Smooth muscle cell (in vitro differentiated cells): ENCODE data around the gene IL1RAPL2. TPM values are rescaled to one million over a fixed set of nuclear protein-coding genes. Genes with fewer than 3 reads are reported as not detected.

Experiments used
- DNase-seq: peaks from one replicate; lab custom pipeline; 2025; ENCODE audit not compliant: unreplicated experiment; lab: John Stamatoyannopoulos, UW
- H2AFZ ChIP-seq: fragments of 200-600 bp; sonication (generic); 2 replicates; pipeline ENCODE4 v1.6.0; 2016; ENCODE audit warnings: antibody characterized with exemption, low read depth, mild to moderate bottlenecking
- H3F3A ChIP-seq: fragments of 200-600 bp; sonication (generic); 2 replicates; pipeline ENCODE4 v1.6.0; 2017; ENCODE audit warnings: antibody characterized with exemption, low read depth
- H3K27ac ChIP-seq: fragments of 200-600 bp; sonication (generic); 2 replicates; pipeline ENCODE4 v1.5.1; 2016; ENCODE audit warnings: low read depth, mild to moderate bottlenecking
- H3K27me3 ChIP-seq: fragments of 200-600 bp; sonication (generic); 2 replicates; pipeline ENCODE4 v1.6.1; 2016; ENCODE audit warnings: low read depth, mild to moderate bottlenecking
- H3K36me3 ChIP-seq: fragments of 200-600 bp; sonication (generic); 2 replicates; pipeline ENCODE4 v1.5.1; 2016; ENCODE audit warnings: low read depth
- H3K4me1 ChIP-seq: fragments of 200-600 bp; sonication (generic); 2 replicates; pipeline ENCODE4 v1.5.1; 2016; ENCODE audit warnings: low read depth
- H3K4me2 ChIP-seq: fragments of 200-600 bp; sonication (generic); 2 replicates; pipeline ENCODE4 v1.6.0; 2016; ENCODE audit warnings: mild to moderate bottlenecking
- H3K4me3 ChIP-seq: fragments of 200-600 bp; sonication (generic); 2 replicates; pipeline ENCODE4 v1.5.1; 2016; ENCODE audit warnings: mild to moderate bottlenecking
- H3K79me2 ChIP-seq: fragments of 200-600 bp; sonication (generic); 2 replicates; pipeline ENCODE4 v1.6.0; 2016; ENCODE audit warnings: low read depth, mild to moderate bottlenecking
- H3K9ac ChIP-seq: fragments of 200-600 bp; sonication (generic); 2 replicates; pipeline ENCODE4 v1.6.0; 2016; ENCODE audit warnings: low read depth
- H3K9me3 ChIP-seq: fragments of 200-600 bp; sonication (generic); replicated peaks from 2 replicates; pipeline ENCODE4 v1.5.1; 2016; ENCODE audit warnings: low read depth
- H4K20me1 ChIP-seq: fragments of 200-600 bp; sonication (generic); 2 replicates; pipeline ENCODE4 v1.6.0; 2016; ENCODE audit warnings: low read depth
- WGBS: methylation state at CpG from one replicate; pipeline ENCODE4 v1.1.7; 2016; ENCODE audit warnings: low lambda C conversion rate; 5-methylcytosine and 5-hydroxymethylcytosine counted together
- polyA plus RNA-seq: library from polyadenylated mRNA; unstranded; fragments of >200 nt; fragmentation: Nextera tagmentation; extraction: Ambion mirVana; gene quantifications from 2 replicates; pipeline ENCODE4 v1.2.1, GENCODE V29; 2016
- total RNA-seq: library from RNA; depleted of rRNA; stranded (reverse); fragments of >200 nt; gene quantifications from 2 replicates; pipeline ENCODE4 v1.2.3, GENCODE V29; 2014
- TF ChIP-seq, protein P1 (sequence below): fragments of 200-600 bp; sonication (generic); IDR thresholded peaks from 2 replicates; pipeline ENCODE4 v1.5.1; 2017; ENCODE audit warnings: borderline replicate concordance, mild to moderate bottlenecking, antibody characterized with exemption; ENCODE audit not compliant: insufficient read depth, poor library complexity, severe bottlenecking

The IL1RAPL2 gene
- total and polyA plus RNA-seq, 2 experiments from 2014 or later = not detected

DNA sequence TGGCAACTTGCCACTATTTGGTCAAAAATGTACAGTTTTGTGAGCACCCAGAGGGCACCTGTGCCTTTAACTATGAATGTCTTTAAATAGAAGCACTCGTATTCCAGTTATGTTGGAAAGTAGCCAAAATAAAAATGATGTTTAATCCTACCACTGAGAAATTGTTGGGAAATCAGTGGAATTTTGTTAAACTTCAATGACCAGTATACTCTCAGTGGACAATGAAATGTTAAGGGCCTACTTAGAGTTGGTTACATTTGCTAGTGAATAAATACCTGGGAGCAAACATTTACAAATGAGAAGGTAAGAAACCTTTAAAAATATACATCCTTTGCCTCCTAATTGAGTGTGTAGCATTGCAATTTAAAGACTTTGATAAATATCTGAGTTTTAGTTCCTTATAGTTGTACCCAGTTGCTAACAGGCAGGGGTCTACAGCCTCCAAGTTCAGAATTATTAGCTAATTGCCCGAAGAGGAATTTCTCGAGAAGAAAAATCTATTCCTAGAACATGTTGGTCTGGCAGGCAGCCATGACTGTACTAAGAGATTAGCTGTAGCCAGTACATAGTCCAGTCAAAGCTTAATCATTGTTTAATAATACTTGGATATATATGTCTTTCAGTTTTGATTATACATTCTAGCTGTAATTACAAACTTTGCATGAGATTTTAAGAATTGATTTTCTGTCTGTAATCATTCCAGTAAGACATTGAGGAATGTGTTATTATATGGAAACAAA lies 93.2 kb downstream of the IL1RAPL2 start:
- Histone ChIP-seq H3K4me1 (no peaks in the 10 kb centered on the region), H3K27ac (no peak overlapping the region), H3K79me2 (no peaks in the 10 kb centered on the region), H3K36me3 (no peaks in the 10 kb centered on the region), H3K4me2 (no peak overlapping the region), H3F3A (no peaks in the 10 kb centered on the region), H3K9me3 (no peaks in the 10 kb centered on the region), H3K27me3 (no peaks in the 10 kb centered on the region), H2AFZ (no peak overlapping the region), H4K20me1 (no peaks in the 10 kb centered on the region), H3K9ac (no peak overlapping the region), H3K4me3 (no peak overlapping the region)
- WGBS = 60% methylated on average over 3 of the region's 3 CpGs
- TF ChIP-seq, protein P1, sequence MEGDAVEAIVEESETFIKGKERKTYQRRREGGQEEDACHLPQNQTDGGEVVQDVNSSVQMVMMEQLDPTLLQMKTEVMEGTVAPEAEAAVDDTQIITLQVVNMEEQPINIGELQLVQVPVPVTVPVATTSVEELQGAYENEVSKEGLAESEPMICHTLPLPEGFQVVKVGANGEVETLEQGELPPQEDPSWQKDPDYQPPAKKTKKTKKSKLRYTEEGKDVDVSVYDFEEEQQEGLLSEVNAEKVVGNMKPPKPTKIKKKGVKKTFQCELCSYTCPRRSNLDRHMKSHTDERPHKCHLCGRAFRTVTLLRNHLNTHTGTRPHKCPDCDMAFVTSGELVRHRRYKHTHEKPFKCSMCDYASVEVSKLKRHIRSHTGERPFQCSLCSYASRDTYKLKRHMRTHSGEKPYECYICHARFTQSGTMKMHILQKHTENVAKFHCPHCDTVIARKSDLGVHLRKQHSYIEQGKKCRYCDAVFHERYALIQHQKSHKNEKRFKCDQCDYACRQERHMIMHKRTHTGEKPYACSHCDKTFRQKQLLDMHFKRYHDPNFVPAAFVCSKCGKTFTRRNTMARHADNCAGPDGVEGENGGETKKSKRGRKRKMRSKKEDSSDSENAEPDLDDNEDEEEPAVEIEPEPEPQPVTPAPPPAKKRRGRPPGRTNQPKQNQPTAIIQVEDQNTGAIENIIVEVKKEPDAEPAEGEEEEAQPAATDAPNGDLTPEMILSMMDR = no peak
- no peak for DNase-seq

DNA sequence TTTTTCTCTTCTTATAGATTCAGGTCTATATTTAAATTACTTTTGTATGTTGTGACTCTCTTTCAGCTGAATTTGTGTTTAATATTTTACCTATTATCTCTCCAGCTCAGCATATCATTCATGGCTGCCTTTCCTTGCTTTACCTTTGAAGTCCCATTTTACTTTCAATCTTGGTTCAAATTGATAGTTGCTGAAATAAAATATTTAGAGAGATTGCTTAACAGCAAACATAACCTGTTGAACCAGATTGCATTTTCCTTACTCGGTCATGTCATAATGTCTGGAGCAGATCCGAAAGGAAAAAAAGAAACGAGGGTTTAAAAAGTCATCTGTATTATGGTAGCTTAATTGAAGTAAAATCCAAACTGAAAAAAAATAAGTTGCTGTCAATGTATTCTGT lies 94.1 kb downstream of the IL1RAPL2 start:
- no peaks in the 10 kb centered on the region for H3K9me3 ChIP-seq
- H3K27me3 ChIP-seq = no peaks in the 10 kb centered on the region
- no peak overlapping the region for H3K9ac ChIP-seq
- no peaks in the 10 kb centered on the region for H3K79me2 ChIP-seq
- H3K36me3 ChIP-seq = no peaks in the 10 kb centered on the region
- no peaks in the 10 kb centered on the region for H3F3A ChIP-seq
- H3K4me2 ChIP-seq = no peak overlapping the region
- no peaks in the 10 kb centered on the region for H4K20me1 ChIP-seq
- TF ChIP-seq, protein P1 = no peak
- no peak for DNase-seq
- no peak overlapping the region for H2AFZ ChIP-seq
- no peak overlapping the region for H3K4me3 ChIP-seq
- H3K4me1 ChIP-seq = no peaks in the 10 kb centered on the region
- WGBS = 81% methylated on average over 3 of the region's 3 CpGs
- no peak overlapping the region for H3K27ac ChIP-seq

DNA sequence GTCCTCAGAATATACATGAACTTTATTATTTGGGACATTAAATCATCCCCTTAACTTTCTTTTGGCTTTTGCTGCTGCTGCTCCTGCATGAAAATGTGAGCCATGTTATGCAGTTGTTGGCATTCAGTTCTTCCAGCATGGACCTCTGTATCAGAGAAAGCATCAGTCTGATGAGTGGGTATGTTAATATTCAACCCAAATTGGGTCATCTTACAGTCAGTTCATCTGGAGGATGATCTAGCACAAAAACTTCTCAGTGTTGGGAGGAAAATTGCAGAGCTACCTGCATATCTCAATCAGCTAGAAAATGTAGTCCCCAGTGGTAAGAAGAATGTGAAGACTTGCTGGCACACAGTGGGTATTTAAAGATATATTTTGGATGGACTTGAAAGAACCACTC lies 96.7 kb downstream of the IL1RAPL2 start:
- no peaks in the 10 kb centered on the region for H3F3A ChIP-seq
- TF ChIP-seq, protein P1 = no peak
- no peaks in the 10 kb centered on the region for H4K20me1 ChIP-seq
- H3K4me2 ChIP-seq = no peak overlapping the region
- no peaks in the 10 kb centered on the region for H3K4me1 ChIP-seq
- H3K4me3 ChIP-seq = no peak overlapping the region
- H2AFZ ChIP-seq = no peak overlapping the region
- H3K27me3 ChIP-seq = no peaks in the 10 kb centered on the region
- H3K9me3 ChIP-seq = no peaks in the 10 kb centered on the region
- no peaks in the 10 kb centered on the region for H3K36me3 ChIP-seq
- no peak for DNase-seq
- no peak overlapping the region for H3K9ac ChIP-seq
- no peak overlapping the region for H3K27ac ChIP-seq
- H3K79me2 ChIP-seq = no peaks in the 10 kb centered on the region

DNA sequence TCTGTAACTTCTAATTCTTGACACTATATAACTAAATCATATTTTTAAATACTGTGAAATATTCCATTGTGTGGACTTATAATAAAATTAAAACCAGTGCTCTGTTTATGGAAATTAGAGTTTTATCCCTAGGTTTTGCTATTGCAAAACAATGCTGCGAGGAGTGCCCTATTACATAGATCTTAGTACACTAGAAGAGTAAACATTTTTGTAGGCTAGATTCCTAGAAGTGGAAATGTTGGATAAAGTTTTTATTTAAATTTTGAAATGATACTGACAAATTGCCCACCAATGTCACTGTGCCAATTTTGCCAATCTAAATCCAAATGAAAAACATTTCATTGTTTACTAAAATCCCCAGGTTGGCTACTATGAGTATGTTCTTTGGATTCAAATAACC lies 99.7 kb downstream of the IL1RAPL2 start:
- DNase-seq = no peak
- no peak overlapping the region for H2AFZ ChIP-seq
- no peaks in the 10 kb centered on the region for H4K20me1 ChIP-seq
- TF ChIP-seq, protein P1 = no peak
- H3K27ac ChIP-seq = no peak overlapping the region
- no peaks in the 10 kb centered on the region for H3K27me3 ChIP-seq
- H3K4me3 ChIP-seq = no peak overlapping the region
- no peaks in the 10 kb centered on the region for H3K36me3 ChIP-seq
- no peak overlapping the region for H3K9ac ChIP-seq
- H3K4me1 ChIP-seq = no peaks in the 10 kb centered on the region
- no peaks in the 10 kb centered on the region for H3F3A ChIP-seq
- no peak overlapping the region for H3K4me2 ChIP-seq
- 88% methylated on average over 1 of the region's 1 CpG for WGBS
- no peaks in the 10 kb centered on the region for H3K79me2 ChIP-seq
- no peaks in the 10 kb centered on the region for H3K9me3 ChIP-seq
